Gastroesophageal sphincter (tissue), 4 donors: ENCODE results near the gene SOX5. TPM values are rescaled to one million over a fixed set of nuclear protein-coding genes. Genes with fewer than 3 reads are reported as not detected.

Experiments
- ATAC-seq: fragments of 150-250 bp; one replicate; pipeline ENCODE4 v1.9.1; 2016; ENCODE audit warnings: mild to moderate bottlenecking, moderate library complexity
- H3K27ac ChIP-seq, 4 donors: fragments of 200-600 bp; sonication (generic) in 3 of 4; 1 replicate in 3 of 4; 2 replicates in 1 of 4; pipeline ENCODE4 v1.5.1; 2016 to 2019
- H3K27me3 ChIP-seq: fragments of 200-600 bp; sonication (generic); one replicate; pipeline ENCODE4 v1.5.1; 2019
- H3K36me3 ChIP-seq, 2 donors: fragments of 200-600 bp; sonication (generic); one replicate each; pipeline ENCODE4 v1.5.1; 2019; ENCODE audit warnings: control low read depth in 1 of 2
- H3K4me1 ChIP-seq, 3 donors: fragments of 200-600 bp; sonication (generic); 1 replicate in 2 of 3; 2 replicates in 1 of 3; pipeline ENCODE4 v1.5.1; 2016 to 2019; ENCODE audit warnings: control low read depth in 2 of 3
- H3K4me3 ChIP-seq, 2 donors: fragments of 200-600 bp; sonication (generic); one replicate each; pipeline ENCODE4 v1.5.1; 2019; ENCODE audit warnings: mild to moderate bottlenecking in 1 of 2, moderate library complexity in 1 of 2
- H3K9me3 ChIP-seq, 3 donors: fragments of 200-600 bp; sonication (generic); one replicate each; pipeline ENCODE4 v1.5.1; 2017 to 2019; ENCODE audit warnings: control low read depth in 2 of 3
- EP300 ChIP-seq: sonication (generic); formaldehyde crosslinking; IDR thresholded peaks from one replicate; pipeline ENCODE4 v1.6.1; 2017; ENCODE audit warnings: antibody characterized with exemption, mild to moderate bottlenecking
- POLR2A ChIP-seq, 2 donors: fragments of 450-650 bp; IDR thresholded peaks; one replicate each; pipeline ENCODE4 v1.6.1; 2017; ENCODE audit warnings: antibody characterized with exemption in 2 of 2, mild to moderate bottlenecking in 2 of 2, moderate library complexity in 1 of 2
- POLR2AphosphoS5 ChIP-seq: sonication (generic); formaldehyde crosslinking; IDR thresholded peaks from one replicate; pipeline ENCODE4 v1.6.1; 2017; ENCODE audit warnings: antibody characterized with exemption
- WGBS, 2 donors: methylation state at CpG; one replicate each; pipeline ENCODE4 v1.1.5; 2018; ENCODE audit warnings: low coverage in 1 of 2; 5-methylcytosine and 5-hydroxymethylcytosine counted together
- total RNA-seq, 4 donors: library from RNA; depleted of rRNA; stranded (reverse); fragments of >200 nt; gene quantifications; one replicate each; pipeline ENCODE4 v1.1.0, GENCODE V29; 2016
- TF ChIP-seq, protein P1 (sequence below), 4 experiments: fragments of 200-600 bp in 2 of 4; fragments of 450-650 bp in 2 of 4; sonication (generic) in 1 of 4; IDR thresholded peaks; one replicate each; pipeline ENCODE4 v1.5.1; 2017 to 2019; ENCODE audit warnings: antibody characterized with exemption in 4 of 4, mild to moderate bottlenecking in 2 of 4, moderate library complexity in 2 of 4

The SOX5 gene
- total RNA-seq, 4 donors from 2014 or later = 4.9 to 69.9 (median 18.1) TPM

DNA sequence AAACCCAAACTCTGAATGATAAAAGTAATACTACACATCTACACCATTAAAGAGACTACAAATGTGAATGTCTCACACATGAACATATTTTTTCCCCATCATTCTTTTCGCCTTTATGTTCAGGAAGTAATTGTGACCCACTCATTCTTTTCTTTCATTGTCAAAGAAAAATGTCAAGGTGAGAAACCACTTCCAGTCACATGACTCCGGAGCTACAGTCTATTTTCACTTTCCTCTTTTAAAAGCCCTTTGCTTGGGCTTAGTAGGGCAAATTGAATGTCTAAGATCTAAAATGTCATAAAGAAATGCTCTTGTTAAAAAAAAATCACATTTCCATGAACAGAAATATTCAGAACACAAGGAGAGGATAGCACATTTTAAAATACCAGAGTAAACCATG is 461.3 kb downstream of the SOX5 start:
- H3K9me3 ChIP-seq = peaks cover 0 to 5% (median 0%) of the 10 kb centered on the region in 3 donors
- H3K36me3 ChIP-seq = no peaks in the 10 kb centered on the region
- no peak overlapping the region for H3K27ac ChIP-seq
- no peaks in the 10 kb centered on the region for H3K4me1 ChIP-seq
- WGBS, 2 donors = 61 to 81% methylated on average over 2 of the region's 2 CpGs
- TF ChIP-seq POLR2A (IDR thresholded peaks at IDR 0.05) (no peak), EP300 (no peak), POLR2AphosphoS5 (no peak)
- TF ChIP-seq, protein P1, sequence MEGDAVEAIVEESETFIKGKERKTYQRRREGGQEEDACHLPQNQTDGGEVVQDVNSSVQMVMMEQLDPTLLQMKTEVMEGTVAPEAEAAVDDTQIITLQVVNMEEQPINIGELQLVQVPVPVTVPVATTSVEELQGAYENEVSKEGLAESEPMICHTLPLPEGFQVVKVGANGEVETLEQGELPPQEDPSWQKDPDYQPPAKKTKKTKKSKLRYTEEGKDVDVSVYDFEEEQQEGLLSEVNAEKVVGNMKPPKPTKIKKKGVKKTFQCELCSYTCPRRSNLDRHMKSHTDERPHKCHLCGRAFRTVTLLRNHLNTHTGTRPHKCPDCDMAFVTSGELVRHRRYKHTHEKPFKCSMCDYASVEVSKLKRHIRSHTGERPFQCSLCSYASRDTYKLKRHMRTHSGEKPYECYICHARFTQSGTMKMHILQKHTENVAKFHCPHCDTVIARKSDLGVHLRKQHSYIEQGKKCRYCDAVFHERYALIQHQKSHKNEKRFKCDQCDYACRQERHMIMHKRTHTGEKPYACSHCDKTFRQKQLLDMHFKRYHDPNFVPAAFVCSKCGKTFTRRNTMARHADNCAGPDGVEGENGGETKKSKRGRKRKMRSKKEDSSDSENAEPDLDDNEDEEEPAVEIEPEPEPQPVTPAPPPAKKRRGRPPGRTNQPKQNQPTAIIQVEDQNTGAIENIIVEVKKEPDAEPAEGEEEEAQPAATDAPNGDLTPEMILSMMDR (IDR thresholded peaks at IDR 0.05) = no peak
- no peak for ATAC-seq
- H3K27me3 ChIP-seq = no peaks in the 10 kb centered on the region
- H3K4me3 ChIP-seq = no peak overlapping the region

DNA sequence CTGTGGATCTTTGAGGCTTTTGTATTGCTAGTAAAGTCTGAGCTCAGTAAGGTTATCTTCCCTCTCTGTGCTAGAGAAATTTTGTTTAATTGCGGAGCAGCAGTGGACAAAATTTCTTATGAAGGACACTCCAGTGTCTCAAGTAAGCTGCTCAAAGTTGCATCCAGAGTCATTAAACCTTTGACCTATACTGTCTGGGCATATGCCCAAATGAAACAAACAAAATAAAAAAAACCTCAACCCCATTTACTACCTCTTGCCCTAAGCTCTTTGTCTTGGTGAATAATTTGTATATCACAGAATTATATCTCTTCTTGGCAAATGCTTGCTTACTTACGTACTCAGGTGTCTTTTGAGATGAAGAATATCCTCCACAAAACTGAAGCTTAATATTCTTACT is 465.2 kb downstream of the SOX5 start:
- H3K4me1 ChIP-seq = no peaks in the 10 kb centered on the region
- H3K4me3 ChIP-seq = no peak overlapping the region
- 79 to 97% methylated on average over 2 of the region's 2 CpGs for WGBS, 2 donors
- TF ChIP-seq, protein P1 (IDR thresholded peaks at IDR 0.05) = no peak
- no peak for TF ChIP-seq POLR2A (IDR thresholded peaks at IDR 0.05)
- TF ChIP-seq EP300 = no peak
- no peak for TF ChIP-seq POLR2AphosphoS5
- ATAC-seq = no peak
- H3K27ac ChIP-seq = no peak overlapping the region
- H3K27me3 ChIP-seq = no peaks in the 10 kb centered on the region
- no peaks in the 10 kb centered on the region for H3K36me3 ChIP-seq
- peaks cover 0 to 4% (median 0%) of the 10 kb centered on the region in 3 donors for H3K9me3 ChIP-seq

DNA sequence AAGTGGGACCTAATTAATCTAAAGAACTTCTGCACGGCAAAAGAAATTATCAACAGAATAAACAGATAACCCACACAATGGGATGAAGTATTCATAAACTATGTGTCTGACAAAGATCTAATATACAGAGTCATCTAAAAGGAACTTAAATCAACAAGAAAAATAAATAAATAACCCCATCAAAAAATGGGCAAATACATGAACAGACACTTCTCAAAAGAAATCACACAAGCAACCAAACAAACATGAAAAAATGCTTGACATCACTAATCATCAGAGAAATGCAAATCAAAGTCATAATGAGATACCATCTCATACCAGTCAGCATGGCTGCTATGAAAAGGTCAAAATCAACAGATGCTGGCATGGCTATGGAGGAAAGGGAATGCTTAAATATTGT is 466.9 kb downstream of the SOX5 start:
- ATAC-seq = no peak
- no peaks in the 10 kb centered on the region for H3K4me1 ChIP-seq
- WGBS, 2 donors = 31 to 50% methylated on average over 1 of the region's 1 CpG
- TF ChIP-seq POLR2A (IDR thresholded peaks at IDR 0.05) (no peak), POLR2AphosphoS5 (no peak), EP300 (no peak)
- TF ChIP-seq, protein P1 (IDR thresholded peaks at IDR 0.05) = no peak
- H3K9me3 ChIP-seq = peaks cover 0 to 11% (median 0%) of the 10 kb centered on the region in 3 donors
- H3K36me3 ChIP-seq = no peaks in the 10 kb centered on the region
- no peak overlapping the region for H3K4me3 ChIP-seq
- no peak overlapping the region for H3K27ac ChIP-seq
- H3K27me3 ChIP-seq = no peaks in the 10 kb centered on the region
